HepG2 (cell line): ENCODE measurements around the gene ZFP36L2. TPM values are rescaled to one million over a fixed set of nuclear protein-coding genes. Genes with fewer than 3 reads are reported as not detected.
A peak's percentile ranks its signal among the peaks of the same experiment; 100 is the strongest.

Experiments
- AKAP8 ChIP-seq: sonication (generic); formaldehyde crosslinking; IDR thresholded peaks from 2 replicates; pipeline ENCODE4 v1.5.1; 2020; ENCODE audit warnings: mild to moderate bottlenecking, missing genetic modification reagents
- BHLHE40 ChIP-seq: IDR thresholded peaks from 2 replicates; pipeline ENCODE4 v1.6.1; 2011; ENCODE audit warnings: low read length, improper control_type of control experiment
- CHCHD3 ChIP-seq: sonication (generic); formaldehyde crosslinking; IDR thresholded peaks from 2 replicates; pipeline ENCODE4 v1.8.0; 2022; ENCODE audit warnings: mild to moderate bottlenecking, missing genetic modification reagents, moderate library complexity
- DMAP1 ChIP-seq: IDR thresholded peaks from 2 replicates; pipeline ENCODE4 v1.6.1; 2016
- JDP2 ChIP-seq: sonication (generic); formaldehyde crosslinking; IDR thresholded peaks from 2 replicates; pipeline ENCODE4 v1.8.1; 2022; ENCODE audit warnings: missing genetic modification reagents, borderline replicate concordance
- MBD4 ChIP-seq: IDR thresholded peaks from 2 replicates; pipeline ENCODE4 v1.6.1; 2012; ENCODE audit warnings: low read length, inconsistent platforms, borderline replicate concordance
- NFE2L1 ChIP-seq: sonication (generic); formaldehyde crosslinking; IDR thresholded peaks from 2 replicates; pipeline ENCODE4 v1.4.0; 2020; ENCODE audit warnings: missing genetic modification reagents, mild to moderate bottlenecking, borderline replicate concordance
- ONECUT2 ChIP-seq: sonication (generic); formaldehyde crosslinking; IDR thresholded peaks from 2 replicates; pipeline ENCODE4 v1.4.0; 2020; ENCODE audit warnings: missing genetic modification reagents
- PAWR ChIP-seq: sonication (generic); formaldehyde crosslinking; IDR thresholded peaks from 2 replicates; pipeline ENCODE4 v1.4.0; 2020; ENCODE audit warnings: missing genetic modification reagents, mild to moderate bottlenecking, borderline replicate concordance
- POLR2A ChIP-seq, 2 experiments: IDR thresholded peaks; 2 replicates each; pipeline ENCODE4 v1.6.1; 2011; ENCODE audit warnings: low read depth in 2 of 2, low read length in 2 of 2, mild to moderate bottlenecking in 1 of 2, moderate library complexity in 1 of 2; ENCODE audit not compliant: insufficient read depth in 1 of 2
- PTBP1 ChIP-seq: fragments of 200-400 bp; formaldehyde crosslinking; IDR thresholded peaks from 2 replicates; pipeline ENCODE4 v1.6.1; 2018; ENCODE audit warnings: low read length, low read depth; ENCODE audit not compliant: poor library complexity, severe bottlenecking
- RAD21 ChIP-seq: fragments of 450-650 bp; formaldehyde crosslinking; IDR thresholded peaks from 2 replicates; pipeline ENCODE4 v1.5.0; 2020; ENCODE audit warnings: mild to moderate bottlenecking
- REPIN1 ChIP-seq: sonication (generic); formaldehyde crosslinking; IDR thresholded peaks from 2 replicates; pipeline ENCODE4 v1.8.0; 2022; ENCODE audit warnings: missing genetic modification reagents, low read depth, mild to moderate bottlenecking, borderline replicate concordance
- TP53 ChIP-seq: sonication (generic); formaldehyde crosslinking; conservative IDR thresholded peaks from 2 replicates; pipeline ENCODE4 v1.4.0; 2020; ENCODE audit warnings: missing genetic modification reagents
- ZBTB3 ChIP-seq: sonication (generic); formaldehyde crosslinking; IDR thresholded peaks from 2 replicates; pipeline ENCODE4 v1.4.0; 2020; ENCODE audit warnings: low read depth, mild to moderate bottlenecking, moderate library complexity, missing genetic modification reagents, borderline replicate concordance
- ZNF121 ChIP-seq: sonication (generic); formaldehyde crosslinking; IDR thresholded peaks from 2 replicates; pipeline ENCODE4 v1.5.0; 2020; ENCODE audit warnings: mild to moderate bottlenecking, missing genetic modification reagents
- ZNF180 ChIP-seq: sonication (generic); formaldehyde crosslinking; IDR thresholded peaks from 2 replicates; pipeline ENCODE4 v1.4.0; 2020; ENCODE audit warnings: low read depth, missing genetic modification reagents, borderline replicate concordance
- ZNF331 ChIP-seq: sonication (generic); formaldehyde crosslinking; IDR thresholded peaks from 2 replicates; pipeline ENCODE4 v1.4.0; 2020; ENCODE audit warnings: missing genetic modification reagents
- ZNF350 ChIP-seq: sonication (generic); formaldehyde crosslinking; IDR thresholded peaks from 2 replicates; pipeline ENCODE4 v1.4.0; 2020; ENCODE audit warnings: mild to moderate bottlenecking, low read depth, missing genetic modification reagents, borderline replicate concordance
- ZNF543 ChIP-seq: sonication (generic); formaldehyde crosslinking; IDR thresholded peaks from 2 replicates; pipeline ENCODE4 v1.4.0; 2020; ENCODE audit warnings: mild to moderate bottlenecking, missing genetic modification reagents
- ZNF615 ChIP-seq: sonication (generic); formaldehyde crosslinking; IDR thresholded peaks from 2 replicates; pipeline ENCODE4 v1.5.0; 2020; ENCODE audit warnings: mild to moderate bottlenecking, missing genetic modification reagents, borderline replicate concordance
- ZNF724P ChIP-seq: sonication (generic); formaldehyde crosslinking; IDR thresholded peaks from 2 replicates; pipeline ENCODE4 v1.8.0; 2022; ENCODE audit warnings: missing genetic modification reagents, borderline replicate concordance
- ZNF761 ChIP-seq: sonication (generic); formaldehyde crosslinking; conservative IDR thresholded peaks from 2 replicates; pipeline ENCODE4 v1.4.0; 2020; ENCODE audit warnings: mild to moderate bottlenecking, missing genetic modification reagents
- ZNF776 ChIP-seq: sonication (generic); formaldehyde crosslinking; IDR thresholded peaks from 2 replicates; pipeline ENCODE4 v1.4.0; 2020; ENCODE audit warnings: mild to moderate bottlenecking, missing genetic modification reagents
- polyA plus RNA-seq, 8 experiments: library from polyadenylated mRNA; depleted of rRNA in 3 of 8; stranded (reverse) in 7 of 8; unstranded in 1 of 8; fragments of >200 nt; fragmentation: Illumina TruSeq in 4 of 8; extraction: Trizol in 4 of 8; gene quantifications; 2 replicates each; pipeline versions ENCODE4 v1.2.1 to v1.2.3, GENCODE V29; 2011 to 2016; ENCODE audit warnings: low read depth in 4 of 8, missing spikeins in 1 of 8, mixed read lengths in 1 of 8; ENCODE audit not compliant: insufficient read depth in 1 of 8
- total RNA-seq, 5 experiments: library from RNA; depleted of rRNA; stranded (reverse); fragments of >200 nt; fragmentation: Illumina TruSeq; extraction: Trizol; gene quantifications; 2 replicates each; pipeline ENCODE4 v1.2.3, GENCODE V29; 2016; ENCODE audit warnings: low read depth in 1 of 5
- TF ChIP-seq, protein P1 (sequence below): sonication (generic); formaldehyde crosslinking; IDR thresholded peaks from 2 replicates; pipeline ENCODE4 v1.4.0; 2020; ENCODE audit warnings: missing genetic modification reagents
- TF ChIP-seq, protein P2 (sequence below): sonication (generic); formaldehyde crosslinking; IDR thresholded peaks from 2 replicates; pipeline ENCODE4 v1.9.0; 2021; ENCODE audit warnings: missing genetic modification reagents, mild to moderate bottlenecking, borderline replicate concordance
- TF ChIP-seq, protein P3 (sequence below): sonication (generic); formaldehyde crosslinking; IDR thresholded peaks from 2 replicates; pipeline ENCODE4 v1.4.0; 2020; ENCODE audit warnings: missing genetic modification reagents, low read depth, mild to moderate bottlenecking, borderline replicate concordance

Gene ZFP36L2
- total and polyA plus RNA-seq, 2 of the 13 experiments (the other 11 are each of a cell fraction or from before 2014, with no cell fraction given) = 11.2 to 21.8 TPM

DNA sequence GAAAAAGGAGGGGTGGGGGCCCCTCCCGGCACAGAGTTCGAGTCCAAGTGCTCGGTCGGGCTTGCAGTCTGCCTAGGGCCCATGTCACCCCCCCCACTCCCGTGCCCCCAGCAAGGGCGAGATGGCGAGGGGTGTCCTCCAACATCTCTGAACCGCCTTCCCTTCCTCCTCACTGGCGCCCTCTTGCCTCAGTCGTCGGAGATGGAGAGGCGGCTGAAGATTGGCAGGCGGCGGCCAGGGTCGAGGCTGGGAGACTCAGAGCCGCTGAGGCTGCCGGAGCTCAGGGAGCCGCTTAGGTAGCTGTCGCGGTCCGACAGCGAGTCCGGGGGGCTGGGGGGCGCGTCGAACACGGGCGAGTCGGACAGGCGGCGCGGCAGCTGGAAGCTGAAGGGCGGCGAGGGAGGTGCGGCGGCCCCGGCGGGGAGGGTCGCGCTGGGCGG, 2.3 kb downstream of the ZFP36L2 start (continued):
- peak; percentile 92 for TF ChIP-seq ZNF761 (CRISPR knock-in tag)
- TF ChIP-seq MBD4 = no peak
- TF ChIP-seq PTBP1 = peak; percentile 89
- TF ChIP-seq ZBTB3 (CRISPR knock-in tag) = no peak
- TF ChIP-seq NFE2L1 (CRISPR knock-in tag) = no peak
- TF ChIP-seq, protein P1, sequence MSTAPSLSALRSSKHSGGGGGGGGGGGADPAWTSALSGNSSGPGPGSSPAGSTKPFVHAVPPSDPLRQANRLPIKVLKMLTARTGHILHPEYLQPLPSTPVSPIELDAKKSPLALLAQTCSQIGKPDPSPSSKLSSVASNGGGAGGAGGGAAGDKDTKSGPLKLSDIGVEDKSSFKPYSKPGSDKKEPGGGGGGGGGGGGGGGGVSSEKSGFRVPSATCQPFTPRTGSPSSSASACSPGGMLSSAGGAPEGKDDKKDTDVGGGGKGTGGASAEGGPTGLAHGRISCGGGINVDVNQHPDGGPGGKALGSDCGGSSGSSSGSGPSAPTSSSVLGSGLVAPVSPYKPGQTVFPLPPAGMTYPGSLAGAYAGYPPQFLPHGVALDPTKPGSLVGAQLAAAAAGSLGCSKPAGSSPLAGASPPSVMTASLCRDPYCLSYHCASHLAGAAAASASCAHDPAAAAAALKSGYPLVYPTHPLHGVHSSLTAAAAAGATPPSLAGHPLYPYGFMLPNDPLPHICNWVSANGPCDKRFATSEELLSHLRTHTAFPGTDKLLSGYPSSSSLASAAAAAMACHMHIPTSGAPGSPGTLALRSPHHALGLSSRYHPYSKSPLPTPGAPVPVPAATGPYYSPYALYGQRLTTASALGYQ = no peak
- TF ChIP-seq TP53 (CRISPR knock-in tag) = no peak
- no peak for TF ChIP-seq BHLHE40
- no peak for TF ChIP-seq ONECUT2 (CRISPR knock-in tag)
- no peak for TF ChIP-seq ZNF180 (CRISPR knock-in tag)
- TF ChIP-seq AKAP8 (CRISPR knock-in tag) = no peak
- no peak for TF ChIP-seq ZNF121 (CRISPR knock-in tag)
- TF ChIP-seq REPIN1 (CRISPR knock-in tag) = peak; percentile 71; the same call in 1 of the 2 replicates
- TF ChIP-seq POLR2A (IDR thresholded peaks at IDR 0.05; ENCODE audit: insufficient read depth in 1 of 2, low read depth in 2 of 2, low read length in 2 of 2) = no peak
- TF ChIP-seq JDP2 (CRISPR knock-in tag) = no peak
- TF ChIP-seq ZNF776 (CRISPR knock-in tag) = peak; percentile 35; the same call in 1 of the 2 replicates
- TF ChIP-seq ZNF331 (CRISPR knock-in tag) = peak; percentile 39; the same call in 1 of the 2 replicates
- TF ChIP-seq ZNF350 (CRISPR knock-in tag) = no peak
- no peak for TF ChIP-seq ZNF615
- TF ChIP-seq ZNF724P (CRISPR knock-in tag) = no peak
- TF ChIP-seq CHCHD3 (CRISPR knock-in tag) = no peak
- TF ChIP-seq, protein P2, sequence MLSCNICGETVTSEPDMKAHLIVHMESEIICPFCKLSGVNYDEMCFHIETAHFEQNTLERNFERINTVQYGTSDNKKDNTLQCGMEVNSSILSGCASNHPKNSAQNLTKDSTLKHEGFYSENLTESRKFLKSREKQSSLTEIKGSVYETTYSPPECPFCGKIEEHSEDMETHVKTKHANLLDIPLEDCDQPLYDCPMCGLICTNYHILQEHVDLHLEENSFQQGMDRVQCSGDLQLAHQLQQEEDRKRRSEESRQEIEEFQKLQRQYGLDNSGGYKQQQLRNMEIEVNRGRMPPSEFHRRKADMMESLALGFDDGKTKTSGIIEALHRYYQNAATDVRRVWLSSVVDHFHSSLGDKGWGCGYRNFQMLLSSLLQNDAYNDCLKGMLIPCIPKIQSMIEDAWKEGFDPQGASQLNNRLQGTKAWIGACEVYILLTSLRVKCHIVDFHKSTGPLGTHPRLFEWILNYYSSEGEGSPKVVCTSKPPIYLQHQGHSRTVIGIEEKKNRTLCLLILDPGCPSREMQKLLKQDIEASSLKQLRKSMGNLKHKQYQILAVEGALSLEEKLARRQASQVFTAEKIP (CRISPR knock-in tag) = no peak
- peak; percentile 37; the same call in 1 of the 2 replicates for TF ChIP-seq DMAP1
- no peak for TF ChIP-seq ZNF543 (CRISPR knock-in tag)
- TF ChIP-seq RAD21 (CRISPR knock-in tag) = peak; percentile 51
- TF ChIP-seq, protein P3, sequence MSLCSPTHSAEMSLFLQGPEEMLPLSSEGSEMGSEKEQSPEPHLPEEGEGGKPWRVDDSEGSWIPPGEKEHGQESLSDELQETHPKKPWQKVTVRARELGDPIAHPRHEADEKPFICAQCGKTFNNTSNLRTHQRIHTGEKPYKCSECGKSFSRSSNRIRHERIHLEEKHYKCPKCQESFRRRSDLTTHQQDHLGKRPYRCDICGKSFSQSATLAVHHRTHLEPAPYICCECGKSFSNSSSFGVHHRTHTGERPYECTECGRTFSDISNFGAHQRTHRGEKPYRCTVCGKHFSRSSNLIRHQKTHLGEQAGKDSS (CRISPR knock-in tag) = peak; percentile 91
- TF ChIP-seq PAWR (CRISPR knock-in tag) = no peak
